Measurements from ENCODE around the gene SLC13A2.

DNA sequence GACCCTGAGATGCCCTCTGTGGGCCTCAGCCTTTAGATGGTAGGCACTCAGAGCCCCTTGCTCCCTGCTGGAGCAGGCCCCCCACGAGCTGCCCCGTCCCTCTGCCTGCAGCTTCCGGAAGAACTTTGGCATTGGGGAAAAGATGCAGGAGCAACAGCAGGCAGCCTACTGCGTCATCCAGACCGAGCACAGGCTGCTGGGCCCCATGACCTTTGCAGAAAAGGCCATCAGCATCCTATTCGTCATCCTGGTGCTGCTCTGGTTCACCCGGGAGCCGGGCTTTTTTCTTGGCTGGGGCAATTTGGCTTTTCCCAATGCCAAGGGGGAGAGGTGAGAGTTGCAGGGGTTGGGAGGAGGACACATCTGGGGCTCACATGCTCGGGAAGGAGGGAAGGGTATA is 20.0 kb downstream of the SLC13A2 start:
- TF ChIP-seq, protein P1, sequence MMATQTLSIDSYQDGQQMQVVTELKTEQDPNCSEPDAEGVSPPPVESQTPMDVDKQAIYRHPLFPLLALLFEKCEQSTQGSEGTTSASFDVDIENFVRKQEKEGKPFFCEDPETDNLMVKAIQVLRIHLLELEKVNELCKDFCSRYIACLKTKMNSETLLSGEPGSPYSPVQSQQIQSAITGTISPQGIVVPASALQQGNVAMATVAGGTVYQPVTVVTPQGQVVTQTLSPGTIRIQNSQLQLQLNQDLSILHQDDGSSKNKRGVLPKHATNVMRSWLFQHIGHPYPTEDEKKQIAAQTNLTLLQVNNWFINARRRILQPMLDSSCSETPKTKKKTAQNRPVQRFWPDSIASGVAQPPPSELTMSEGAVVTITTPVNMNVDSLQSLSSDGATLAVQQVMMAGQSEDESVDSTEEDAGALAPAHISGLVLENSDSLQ (IDR thresholded peaks at IDR 0.05) = no peak
- TF ChIP-seq FOXM1 (IDR thresholded peaks at IDR 0.05; ENCODE audit: borderline replicate concordance) (no peak), NFRKB (IDR thresholded peaks at IDR 0.05) (no peak), BHLHE40 (IDR thresholded peaks at IDR 0.05; ENCODE audit: borderline replicate concordance) (no peak), HDGF (IDR thresholded peaks at IDR 0.05; ENCODE audit: borderline replicate concordance) (no peak), SP1 (IDR thresholded peaks at IDR 0.05) (no peak), FOXA1 (IDR thresholded peaks at IDR 0.05) (no peak), TARDBP (IDR thresholded peaks at IDR 0.05) (no peak), LEF1 (IDR thresholded peaks at IDR 0.05; ENCODE audit: borderline replicate concordance) (no peak), ZNF384 (IDR thresholded peaks at IDR 0.05) (no peak), ELF4 (IDR thresholded peaks at IDR 0.05) (no peak), SUZ12 (IDR thresholded peaks at IDR 0.05) (no peak)
